NOMO-1 treated with DMSO at 0.1 percent for 48 hours (cell line): Measurements from ENCODE around the gene FAM111A.

Experiments used
- DNase-seq: peaks from one replicate; lab custom pipeline; 2025; ENCODE audit not compliant: unreplicated experiment; lab: John Stamatoyannopoulos, UW

FAM111A gene

DNA sequence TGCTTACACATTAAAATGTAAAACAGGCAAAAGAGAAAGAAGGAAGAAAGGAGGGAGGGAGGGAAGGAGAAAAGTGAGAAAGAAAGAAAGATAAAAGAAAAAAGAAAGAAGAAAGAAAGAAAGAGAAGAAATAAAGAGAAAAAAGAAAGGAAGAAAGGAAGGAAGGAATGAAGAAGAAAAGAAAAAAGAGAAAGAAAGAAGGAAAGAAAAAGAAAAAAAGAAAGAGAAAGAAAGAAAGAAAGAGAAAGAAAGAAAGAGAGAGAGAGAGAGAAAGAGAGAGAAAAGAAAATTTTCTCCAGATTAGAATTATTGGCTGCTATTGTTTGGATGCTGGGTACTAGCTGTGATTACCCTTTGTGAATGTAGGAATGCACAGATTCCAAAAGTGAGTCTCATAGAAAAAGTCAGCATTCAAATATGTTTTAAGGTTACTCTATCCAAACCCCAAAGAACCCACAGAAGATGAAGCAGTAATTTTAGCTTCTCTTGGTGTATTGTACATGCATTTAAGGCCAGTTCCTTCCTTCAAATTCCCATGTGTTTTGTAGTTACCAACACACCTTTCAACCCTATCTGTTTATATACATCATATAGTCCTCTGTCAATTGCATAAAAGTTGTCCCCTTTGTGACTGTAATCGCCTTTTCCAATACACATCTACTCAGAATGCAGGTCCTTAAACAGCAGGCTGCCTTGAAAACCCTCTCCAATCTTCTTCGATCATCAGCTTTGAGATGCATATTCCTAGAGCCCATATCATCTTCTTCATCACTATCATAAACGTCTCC lies 789 bp upstream of the FAM111A start:
- peak; percentile 40 for DNase-seq

DNA sequence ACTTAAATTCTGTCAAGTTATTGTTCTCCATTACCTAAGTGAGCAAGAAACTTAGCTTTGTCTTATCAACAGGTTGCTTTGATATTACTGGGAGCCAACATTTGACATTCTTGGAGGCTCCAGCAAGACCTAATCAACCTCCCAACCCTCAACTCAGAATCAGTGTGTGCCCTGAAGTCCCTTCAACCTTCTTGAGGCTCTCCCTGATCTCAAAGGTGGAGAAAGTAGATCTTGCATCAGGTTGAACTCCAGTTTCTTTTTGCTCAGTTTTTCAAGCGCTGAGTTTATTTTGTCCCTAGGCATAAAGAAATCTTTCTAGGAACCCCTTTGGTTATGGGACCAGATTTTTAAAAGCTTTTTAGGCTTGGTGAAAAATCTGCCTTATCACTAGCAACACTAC lies 1.4 kb downstream of the FAM111A start:
- no peak for DNase-seq

DNA sequence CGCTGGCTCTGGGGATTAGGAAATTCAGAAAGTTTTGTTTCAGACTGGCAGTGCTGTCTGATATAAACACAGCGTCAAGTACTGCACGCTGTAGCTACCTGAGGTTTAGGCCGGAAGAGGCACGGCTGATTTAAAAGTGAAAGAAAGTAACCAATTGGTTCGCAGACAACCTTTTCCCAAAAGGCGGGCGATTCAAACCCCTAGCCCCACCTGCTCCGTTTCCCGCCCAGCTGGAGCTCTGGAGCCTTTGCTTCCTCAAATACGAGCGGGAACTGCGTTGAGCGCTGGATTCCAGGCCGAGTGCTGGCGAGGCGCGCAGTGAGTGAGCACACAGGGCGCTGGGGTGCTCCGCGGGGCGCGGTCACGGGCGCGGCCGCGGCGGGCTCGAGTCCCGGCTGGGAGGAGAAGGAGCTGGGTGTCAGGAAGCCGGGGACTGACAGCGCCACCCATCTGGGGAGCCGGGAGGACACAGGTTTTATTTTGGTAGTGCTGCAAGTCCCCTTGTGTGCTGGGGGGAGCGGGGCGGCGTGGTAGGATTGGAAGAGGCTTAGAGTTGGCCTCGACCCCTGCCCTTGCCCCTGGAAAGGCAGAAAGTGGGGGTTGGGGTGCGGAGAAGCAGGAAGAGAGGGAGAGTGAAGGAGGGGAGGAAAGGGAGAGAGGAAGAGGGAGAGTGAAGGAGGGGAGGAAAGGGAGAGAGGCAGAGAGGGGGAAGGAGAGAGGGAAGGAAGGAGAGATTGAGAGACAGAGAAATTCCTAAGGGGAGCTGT lies 2.1 kb downstream of the FAM111A start:
- DNase-seq, result peak; percentile 94

DNA sequence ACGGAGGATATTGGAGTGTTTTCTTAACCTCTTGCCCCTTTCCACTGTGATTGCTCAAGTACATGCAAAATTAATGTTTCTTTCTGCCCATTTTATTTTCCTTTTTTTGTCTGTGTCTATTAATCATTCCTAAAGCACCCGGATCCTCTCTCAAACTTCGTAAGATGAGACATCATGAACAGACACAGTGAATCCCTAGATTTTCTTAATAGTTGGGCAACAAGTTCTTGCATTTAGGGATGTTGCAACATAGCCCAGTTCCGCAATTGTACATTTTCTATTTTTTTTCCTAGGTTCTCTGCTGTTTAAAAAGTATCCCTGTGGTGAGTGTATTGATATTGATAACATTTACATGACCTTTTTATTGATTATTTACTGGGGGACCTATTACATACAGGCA lies 2.9 kb downstream of the FAM111A start:
- peak; percentile 85 for DNase-seq

DNA sequence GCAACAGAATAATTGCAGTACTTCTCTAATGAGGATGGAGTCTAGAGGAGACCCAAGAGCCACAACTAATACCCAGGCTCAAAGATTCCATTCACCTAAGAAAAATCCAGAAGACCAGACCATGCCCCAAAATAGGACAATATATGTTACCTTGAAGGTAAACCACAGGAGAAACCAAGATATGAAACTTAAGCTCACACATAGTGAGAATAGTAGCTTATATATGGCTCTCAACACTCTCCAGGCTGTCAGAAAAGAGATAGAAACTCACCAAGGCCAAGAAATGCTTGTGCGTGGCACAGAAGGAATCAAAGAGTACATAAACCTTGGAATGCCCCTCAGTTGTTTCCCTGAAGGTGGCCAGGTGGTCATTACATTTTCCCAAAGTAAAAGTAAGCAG lies 9.1 kb downstream of the FAM111A start:
- DNase-seq, result no peak

DNA sequence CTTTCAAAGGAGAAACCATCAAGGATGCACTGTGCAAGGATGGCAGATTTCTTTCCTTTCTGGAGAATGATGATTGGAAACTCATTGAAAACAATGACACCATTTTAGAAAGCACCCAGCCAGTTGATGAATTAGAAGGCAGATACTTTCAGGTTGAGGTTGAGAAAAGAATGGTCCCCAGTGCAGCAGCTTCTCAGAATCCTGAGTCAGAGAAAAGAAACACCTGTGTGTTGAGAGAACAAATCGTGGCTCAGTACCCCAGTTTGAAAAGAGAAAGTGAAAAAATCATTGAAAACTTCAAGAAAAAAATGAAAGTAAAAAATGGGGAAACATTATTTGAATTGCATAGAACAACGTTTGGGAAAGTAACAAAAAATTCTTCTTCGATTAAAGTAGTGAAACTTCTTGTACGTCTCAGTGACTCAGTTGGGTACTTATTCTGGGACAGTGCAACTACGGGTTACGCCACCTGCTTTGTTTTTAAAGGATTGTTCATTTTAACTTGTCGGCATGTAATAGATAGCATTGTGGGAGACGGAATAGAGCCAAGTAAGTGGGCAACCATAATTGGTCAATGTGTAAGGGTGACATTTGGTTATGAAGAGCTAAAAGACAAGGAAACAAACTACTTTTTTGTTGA lies 9.8 kb downstream of the FAM111A start:
- DNase-seq, result no peak

DNA sequence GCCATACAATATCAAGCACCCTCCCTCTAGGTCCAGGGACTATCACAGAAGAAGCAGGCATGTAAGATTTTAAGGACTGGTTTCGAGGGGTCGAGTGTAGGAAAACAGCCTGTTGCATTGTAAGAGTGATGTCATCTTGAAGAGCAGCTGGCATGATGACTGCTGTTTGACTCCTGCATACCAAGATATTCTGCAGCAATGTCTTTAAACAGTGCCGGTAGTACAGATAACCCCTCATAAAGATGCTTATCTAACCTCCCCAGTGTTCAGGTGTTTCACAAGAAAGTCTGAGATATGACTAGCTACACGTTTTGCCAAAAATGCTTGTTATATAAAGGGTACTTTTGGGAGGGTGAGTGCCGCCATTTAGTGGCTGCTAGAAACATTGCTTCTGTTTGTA lies 12.0 kb downstream of the FAM111A start:
- DNase-seq, result no peak

DNA sequence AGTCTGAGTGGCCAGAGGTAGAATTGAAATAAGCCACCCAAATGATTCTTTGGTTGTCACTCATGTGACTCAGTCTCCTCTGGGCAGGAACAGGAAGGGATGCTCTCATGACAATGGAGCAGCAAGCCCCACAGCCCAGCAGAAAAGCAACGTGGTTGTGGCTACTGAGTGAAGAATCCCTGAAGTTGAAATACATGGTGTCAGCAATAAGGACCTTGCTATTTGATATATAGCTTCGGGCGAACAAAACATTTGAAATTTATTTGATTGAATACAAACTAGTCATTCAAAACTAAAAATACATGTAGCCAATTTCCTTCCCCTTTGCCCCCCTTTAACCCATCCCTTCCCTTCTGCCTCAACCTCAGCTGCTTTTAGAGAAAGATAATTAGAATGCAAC lies 14.8 kb downstream of the FAM111A start:
- no peak for DNase-seq

DNA sequence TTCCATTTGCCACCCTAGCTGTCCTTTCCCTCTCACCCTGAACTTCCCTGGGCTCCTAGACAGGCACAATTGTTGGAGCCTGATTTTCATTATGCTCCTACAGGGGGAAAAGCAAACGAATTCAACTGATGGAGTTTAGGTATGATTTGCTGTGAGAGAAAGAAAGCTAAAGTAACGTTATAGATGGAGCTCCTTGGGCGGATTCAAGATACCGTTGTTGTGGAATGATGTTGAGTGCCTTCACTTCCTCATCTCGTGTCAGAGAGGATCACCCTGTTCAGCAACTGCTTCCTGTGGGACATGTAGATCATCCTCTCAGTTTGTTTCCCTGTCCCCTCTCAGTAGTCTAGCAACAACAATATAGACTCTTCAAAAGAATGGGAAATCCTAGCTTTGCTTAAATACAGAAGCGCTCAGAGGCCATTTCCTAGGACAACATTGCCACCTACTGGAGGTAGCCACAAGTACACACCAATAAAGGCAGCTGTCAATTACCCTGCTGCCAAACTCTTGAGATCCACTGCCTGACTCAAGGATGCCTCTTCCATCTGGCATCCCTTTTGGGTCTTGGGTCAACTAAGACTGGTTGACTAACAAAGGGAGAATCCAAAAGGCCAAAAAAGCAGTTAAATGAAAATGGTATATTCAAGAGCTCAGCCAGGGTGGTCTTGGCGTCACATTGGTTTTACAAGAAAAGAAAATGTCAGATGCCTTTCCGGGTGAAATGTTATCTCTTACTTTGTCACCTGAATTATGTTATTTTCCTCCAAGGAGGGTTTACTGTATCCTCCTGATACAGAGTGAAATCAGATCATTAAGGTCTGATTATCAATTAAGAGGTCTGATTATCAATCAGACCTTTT lies 15.8 kb downstream of the FAM111A start:
- DNase-seq, result peak; percentile 79

DNA sequence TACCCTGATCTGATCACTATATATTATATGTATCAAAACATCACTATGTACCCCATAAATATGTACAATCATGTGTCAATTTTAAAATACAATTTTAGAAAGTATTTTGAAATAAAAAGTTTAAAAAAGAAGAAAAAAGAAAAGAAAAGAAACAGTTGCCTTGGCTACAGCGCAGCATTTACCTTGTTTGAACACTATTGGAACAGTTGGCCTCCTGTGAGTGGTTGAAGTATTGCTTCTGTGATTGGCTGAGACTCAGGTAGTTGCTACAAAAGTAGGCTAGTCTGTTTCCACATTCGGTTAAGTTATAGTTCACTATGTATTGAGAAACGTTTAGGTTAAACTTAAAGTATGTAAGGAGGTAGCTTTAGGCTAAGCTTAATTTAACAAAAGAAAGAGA lies 21.4 kb downstream of the FAM111A start:
- no peak for DNase-seq

DNA sequence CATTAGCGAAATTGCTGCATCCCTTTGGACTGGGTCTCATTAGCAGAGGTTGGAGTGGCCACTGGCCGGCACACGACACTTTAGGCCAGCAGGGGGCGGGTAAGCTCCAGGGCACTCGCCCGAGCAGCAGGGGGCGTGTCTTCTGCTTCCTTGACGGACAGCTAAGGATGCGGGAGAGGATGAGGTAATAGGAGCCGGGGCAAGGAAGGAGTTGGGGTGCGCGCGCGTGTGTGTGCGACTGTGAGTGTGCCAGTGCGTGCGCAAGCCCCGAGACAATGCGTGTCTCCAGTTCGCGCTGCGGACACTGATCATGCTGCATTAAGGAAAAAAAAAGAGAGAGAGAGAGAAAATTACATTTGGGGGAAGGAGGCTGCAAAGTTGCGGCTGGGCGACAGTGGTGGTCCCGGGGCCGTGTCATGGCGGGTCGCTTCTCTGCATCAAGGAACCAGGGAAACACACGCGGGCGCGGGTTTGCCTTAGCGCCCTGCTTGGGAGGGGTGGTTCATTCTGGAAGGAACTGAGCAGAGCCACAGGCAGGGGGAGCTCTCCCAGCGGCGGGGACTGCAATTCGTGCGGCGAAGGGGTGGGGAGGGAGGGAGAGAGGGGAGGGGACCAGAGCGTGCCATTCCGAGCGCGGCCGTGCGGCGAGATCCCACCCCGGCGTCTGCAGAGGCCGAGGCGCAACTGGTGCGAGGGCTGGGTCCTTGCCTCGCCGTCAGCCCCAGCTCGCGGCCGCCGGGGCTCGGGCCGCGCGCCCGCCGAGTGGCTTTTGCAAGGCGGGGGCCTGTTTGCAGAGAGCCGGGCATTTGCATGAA lies 29.1 kb downstream of the FAM111A start, which contains the start of gene DTX4:
DTX4 (plus strand) TSS at position 625 of the 815 bp plus-strand sequence. CDS start 464 bp downstream, outside the sequence.
- peak; percentile 85 for DNase-seq

DNA sequence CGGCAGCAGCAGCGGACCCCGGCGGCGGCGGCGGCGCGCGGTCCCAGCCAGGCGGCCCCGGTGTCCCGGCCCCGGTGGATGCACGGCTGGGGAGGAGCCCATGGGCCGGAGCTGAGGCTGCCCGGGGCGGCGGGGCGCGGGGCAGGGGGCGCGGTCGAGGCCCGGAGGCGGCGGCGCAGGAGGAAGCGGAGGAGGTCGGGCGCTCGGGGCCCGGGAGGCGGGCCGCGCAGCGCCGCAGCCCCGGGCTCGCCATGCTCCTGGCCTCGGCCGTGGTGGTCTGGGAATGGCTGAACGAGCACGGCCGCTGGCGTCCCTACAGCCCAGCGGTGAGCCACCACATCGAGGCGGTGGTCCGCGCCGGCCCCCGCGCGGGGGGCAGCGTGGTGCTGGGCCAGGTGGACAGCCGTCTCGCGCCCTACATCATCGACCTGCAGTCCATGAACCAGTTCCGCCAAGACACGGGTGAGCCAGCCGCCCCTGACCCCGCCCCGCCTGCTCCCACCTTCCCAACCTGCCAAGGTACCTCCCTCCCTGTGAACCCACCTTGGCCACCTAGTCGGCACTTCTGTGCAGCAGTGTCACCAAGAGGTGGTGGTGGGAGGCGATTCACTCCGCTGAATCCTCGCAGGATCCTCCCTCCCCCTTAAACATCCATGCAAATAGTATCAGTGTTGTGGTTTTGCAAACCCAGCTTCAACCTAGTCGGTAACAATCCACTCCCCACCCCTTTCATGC lies 29.9 kb downstream of the FAM111A start:
- DNase-seq, result no peak

DNA sequence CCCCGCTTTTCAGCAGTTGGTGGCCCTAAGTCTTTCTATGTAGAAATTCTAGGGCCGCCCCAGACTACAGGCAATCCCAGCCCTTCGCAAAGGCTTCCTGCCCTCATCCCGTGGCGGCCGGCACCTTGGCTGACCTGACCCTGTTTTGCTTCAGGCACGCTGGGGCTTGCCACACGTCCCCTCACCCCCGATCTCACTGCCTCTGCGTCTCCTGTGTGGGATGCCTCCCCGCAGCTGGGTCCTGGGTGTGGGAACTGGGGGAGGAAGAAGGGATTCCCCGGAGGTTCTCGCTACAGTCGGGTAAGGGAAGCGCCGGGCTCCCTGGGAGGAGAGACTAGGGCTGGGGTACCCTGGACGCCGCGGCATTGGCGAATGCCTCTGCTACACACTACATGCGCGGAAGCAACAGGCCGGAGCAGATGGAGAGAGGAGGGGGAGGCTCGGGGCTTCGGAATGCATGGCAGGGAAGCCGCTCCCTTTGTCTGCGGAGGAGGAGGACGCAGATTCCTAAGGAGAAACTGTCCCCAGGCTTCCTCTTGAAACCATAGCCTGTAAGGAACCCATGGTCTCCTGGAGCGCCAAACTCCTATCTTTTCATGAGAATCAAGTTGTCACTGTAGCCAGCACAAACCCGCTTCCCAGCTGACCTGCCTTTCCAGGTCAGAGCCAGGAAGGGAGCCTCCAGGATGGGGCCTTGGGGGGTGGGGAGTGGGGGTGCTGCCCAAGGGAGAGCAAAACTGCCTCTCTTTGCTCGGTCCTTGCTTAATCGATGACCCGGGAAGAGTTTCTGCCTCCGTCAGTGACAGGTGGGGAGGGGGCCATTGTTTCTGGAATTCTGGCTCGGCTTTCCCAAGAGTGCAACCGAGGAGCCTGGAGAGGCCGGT lies 30.7 kb downstream of the FAM111A start:
- no peak for DNase-seq

DNA sequence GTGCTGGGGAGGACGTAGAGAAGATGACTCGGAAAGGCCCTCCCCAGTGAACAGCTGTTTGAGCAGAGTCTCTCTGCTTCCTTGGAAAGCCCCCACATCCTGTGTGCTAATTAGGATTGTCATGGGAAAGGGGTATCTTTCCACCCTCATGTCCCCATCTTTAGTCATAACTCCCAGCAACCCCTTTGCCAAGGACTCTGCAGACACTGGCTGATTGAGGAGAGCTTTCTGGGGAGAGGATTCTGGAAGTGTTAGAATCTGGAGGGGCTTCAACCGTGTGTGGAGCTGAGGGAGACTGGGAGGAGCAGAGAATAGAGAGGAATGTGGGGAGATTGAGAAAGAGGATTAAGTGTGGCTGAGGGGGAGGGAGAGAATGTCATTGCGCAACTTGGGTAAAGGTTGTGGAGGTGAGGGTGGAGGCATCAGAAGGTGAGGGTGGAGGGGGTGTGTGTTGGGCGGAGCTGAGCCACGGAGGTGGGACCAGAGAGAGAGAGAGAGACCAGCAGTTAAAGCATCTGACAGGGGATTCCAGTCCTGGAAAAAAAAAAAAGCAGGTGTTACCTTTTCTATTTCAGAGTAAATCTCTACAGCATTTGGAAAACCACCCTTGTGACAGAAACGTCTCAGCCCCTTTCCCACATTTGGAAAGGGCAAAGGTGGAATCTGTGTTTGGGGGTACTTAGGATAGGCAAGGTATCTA lies 31.5 kb downstream of the FAM111A start:
- no peak for DNase-seq

DNA sequence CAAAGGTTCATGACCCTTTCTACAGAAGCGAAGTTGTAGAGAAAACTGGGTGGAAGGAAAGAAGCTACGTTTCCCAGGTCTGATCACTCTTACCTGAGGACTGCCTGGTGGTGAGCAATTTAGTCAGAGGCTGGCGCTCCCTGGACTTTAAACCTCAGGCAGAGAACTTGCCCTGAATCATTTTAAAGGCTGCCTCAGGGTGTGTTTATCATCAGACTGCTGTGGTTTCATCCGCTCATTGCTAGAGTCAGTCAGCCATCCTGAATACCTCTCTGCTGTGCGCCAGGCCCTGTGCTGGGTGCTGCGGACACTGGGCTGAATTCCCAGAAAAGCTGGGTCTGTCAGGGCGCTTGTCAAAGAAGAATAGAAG lies 32.0 kb downstream of the FAM111A start:
- no peak for DNase-seq

DNA sequence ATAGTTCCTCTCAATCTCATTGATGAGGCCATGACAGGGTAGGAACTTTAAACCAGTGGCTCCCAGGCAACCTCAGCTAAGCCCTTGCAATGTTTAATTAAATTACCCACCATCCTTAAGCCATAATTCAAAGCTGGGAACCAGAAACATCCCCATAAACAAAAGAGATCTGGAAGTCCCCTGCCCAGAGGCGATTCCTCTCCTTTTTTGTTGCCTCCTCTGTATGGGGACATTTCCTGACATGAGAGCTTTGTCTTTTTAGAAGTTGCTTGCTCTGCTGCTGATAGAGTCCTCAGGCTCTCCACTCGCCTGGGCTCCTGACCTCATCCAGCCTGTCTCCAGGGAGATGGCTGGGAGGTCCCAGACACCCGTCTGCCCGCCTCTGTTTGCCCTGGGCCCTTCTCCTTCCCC lies 32.4 kb downstream of the FAM111A start:
- DNase-seq, result no peak

DNA sequence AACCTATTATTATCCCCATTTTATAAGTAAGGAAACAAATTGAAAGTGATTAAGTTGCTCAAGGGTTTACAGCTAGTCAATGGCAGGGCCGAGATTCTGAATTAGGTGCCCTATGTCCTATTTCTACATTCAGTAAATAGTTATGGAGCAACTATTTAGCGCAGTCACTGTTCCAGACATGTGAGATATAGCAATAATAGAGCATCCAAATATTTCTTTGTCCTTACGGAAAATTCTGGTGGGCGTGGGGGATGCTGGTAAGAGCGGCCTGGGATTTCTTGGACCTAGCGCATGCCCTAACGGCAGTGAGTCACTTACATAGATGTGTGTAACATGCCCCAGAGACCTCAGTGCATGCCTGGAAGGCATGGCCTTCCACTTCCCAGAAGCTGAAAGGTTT lies 33.7 kb downstream of the FAM111A start:
- DNase-seq, result no peak

DNA sequence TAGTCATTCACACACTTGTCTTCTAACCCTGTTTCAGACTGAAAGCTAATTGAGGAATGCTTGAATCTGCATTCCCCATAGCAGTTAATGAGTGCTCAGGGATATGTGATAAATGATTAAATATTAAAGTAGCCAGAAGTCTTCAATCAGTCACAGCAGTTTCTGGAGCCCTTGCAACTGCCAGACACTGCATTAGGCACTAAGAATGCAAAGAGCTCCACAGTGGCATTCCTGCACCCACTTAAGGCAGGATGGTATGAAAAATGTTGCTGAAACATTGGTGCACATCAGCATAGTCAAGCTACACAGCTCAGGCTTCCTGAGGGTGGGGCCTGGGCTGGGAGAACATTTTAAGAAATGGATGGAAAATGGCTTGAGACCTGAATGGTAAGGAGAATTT lies 35.7 kb downstream of the FAM111A start:
- DNase-seq, result no peak
